ENCODE measurements around the gene ARID5B.
A peak's percentile ranks its signal among the peaks of the same experiment; 100 is the strongest.
"Not testable (repeated sequence)": the region's sequence is repeated elsewhere in the genome, so short reads cannot be mapped to it uniquely, and the experiment has no call there.

The ARID5B gene, protein sequence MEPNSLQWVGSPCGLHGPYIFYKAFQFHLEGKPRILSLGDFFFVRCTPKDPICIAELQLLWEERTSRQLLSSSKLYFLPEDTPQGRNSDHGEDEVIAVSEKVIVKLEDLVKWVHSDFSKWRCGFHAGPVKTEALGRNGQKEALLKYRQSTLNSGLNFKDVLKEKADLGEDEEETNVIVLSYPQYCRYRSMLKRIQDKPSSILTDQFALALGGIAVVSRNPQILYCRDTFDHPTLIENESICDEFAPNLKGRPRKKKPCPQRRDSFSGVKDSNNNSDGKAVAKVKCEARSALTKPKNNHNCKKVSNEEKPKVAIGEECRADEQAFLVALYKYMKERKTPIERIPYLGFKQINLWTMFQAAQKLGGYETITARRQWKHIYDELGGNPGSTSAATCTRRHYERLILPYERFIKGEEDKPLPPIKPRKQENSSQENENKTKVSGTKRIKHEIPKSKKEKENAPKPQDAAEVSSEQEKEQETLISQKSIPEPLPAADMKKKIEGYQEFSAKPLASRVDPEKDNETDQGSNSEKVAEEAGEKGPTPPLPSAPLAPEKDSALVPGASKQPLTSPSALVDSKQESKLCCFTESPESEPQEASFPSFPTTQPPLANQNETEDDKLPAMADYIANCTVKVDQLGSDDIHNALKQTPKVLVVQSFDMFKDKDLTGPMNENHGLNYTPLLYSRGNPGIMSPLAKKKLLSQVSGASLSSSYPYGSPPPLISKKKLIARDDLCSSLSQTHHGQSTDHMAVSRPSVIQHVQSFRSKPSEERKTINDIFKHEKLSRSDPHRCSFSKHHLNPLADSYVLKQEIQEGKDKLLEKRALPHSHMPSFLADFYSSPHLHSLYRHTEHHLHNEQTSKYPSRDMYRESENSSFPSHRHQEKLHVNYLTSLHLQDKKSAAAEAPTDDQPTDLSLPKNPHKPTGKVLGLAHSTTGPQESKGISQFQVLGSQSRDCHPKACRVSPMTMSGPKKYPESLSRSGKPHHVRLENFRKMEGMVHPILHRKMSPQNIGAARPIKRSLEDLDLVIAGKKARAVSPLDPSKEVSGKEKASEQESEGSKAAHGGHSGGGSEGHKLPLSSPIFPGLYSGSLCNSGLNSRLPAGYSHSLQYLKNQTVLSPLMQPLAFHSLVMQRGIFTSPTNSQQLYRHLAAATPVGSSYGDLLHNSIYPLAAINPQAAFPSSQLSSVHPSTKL

DNA sequence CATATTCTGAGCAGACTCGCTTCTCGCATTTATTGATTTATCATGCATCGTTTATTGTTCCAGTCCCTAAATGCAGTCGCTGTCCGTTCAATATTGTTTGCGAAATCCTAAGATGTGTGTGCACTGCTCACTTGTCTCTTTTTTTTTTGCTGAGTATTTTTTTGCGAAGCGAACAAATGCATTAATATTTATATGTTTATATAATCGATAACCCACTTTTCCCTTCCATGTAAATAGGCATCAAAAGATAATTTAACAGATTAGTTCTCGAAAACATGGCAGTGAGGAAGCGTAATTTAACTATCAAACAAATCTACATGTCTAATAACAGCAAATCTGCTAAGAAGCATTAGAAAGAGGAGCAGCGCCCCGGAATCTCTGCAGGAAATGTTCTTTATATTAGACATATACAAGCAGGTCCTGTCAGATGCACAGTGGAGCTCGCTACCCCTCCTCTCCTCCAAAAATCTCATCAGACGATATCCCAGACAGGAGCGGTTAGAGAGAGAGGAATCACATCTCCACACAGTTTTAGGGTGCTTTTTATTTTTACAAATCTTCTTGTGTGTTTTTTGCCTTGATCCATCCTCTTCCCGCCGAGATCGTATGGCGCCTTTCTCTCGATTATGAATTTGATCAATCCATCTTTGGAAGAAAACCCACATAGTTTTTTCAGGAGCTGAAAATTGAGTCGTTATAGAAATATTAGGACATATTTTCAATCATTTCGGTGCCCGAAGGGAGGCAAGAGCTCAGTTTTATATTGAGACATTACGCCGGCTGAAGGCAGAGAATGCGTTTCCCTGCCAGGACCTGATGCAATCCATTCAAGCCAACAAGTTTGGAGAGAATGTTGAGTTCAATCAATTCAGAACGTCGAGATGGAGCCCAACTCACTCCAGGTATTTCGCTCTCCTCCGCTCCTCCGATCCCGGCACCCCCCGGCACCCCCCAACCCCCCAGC is at the start of gene ARID5B:
TSS of gene ARID5B (plus strand) at position 871 of the 964 bp plus-strand sequence. CDS start at position 882, 11 bp downstream.
- peak; percentile 82 for DNase-seq

DNA sequence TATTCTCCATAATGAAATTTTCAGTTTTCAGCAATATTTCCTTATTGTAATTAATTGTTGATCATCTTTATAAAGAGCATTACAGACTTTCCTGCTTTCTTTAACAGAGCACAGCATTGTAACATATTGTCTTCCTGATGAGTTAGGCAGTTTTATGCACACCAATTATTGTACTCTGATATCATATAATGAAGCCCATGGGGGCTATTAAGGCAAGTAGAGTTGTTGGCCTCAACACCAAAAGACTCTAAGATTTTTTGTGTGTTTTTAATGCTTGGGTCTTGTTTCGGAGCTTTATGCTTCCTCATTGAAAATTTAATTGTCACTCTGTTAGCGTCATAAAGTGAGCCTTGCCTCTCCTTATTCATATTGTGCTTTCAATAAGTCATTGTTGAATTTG is 49.2 kb upstream of the ARID5B start:
- DNase-seq = no peak

DNA sequence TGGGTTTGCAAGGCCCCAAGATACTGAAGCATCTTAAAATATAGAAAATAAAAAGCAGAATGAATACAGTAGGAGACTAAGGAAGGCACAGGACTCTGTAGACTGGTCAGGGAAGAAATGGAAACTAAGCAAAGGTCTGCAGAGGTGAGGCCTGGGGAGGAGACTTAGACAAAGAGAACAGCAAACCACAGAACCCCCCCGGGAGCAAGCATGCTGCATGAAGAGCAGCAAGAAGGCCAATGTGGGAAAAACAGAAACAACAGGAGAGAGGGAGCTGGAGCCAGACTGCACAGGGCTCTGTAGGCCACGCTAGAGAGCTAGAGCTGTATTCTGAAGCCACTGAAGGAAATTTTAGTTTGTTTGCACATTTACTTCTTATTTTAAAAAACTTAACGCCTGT is 45.7 kb upstream of the ARID5B start:
- no peak for DNase-seq

DNA sequence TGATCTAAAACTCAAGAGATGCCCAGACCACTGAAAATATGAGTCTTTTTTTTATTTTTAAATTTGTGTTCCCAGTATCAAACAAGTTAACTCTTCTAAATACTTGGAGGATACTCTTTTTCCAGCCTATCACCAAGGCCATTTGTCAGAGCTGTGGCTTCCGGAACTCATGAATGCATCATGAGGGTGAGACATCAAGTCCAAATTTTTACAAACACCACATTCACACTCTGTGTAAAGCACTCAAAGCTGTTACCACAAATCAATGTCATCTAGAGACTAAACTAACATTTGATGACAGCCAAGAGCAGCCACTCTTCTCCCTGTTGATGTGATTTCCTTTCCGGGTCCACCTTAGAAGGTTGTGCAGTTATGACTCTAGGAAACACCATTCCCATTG is 43.8 kb upstream of the ARID5B start:
- DNase-seq = peak; percentile 60

DNA sequence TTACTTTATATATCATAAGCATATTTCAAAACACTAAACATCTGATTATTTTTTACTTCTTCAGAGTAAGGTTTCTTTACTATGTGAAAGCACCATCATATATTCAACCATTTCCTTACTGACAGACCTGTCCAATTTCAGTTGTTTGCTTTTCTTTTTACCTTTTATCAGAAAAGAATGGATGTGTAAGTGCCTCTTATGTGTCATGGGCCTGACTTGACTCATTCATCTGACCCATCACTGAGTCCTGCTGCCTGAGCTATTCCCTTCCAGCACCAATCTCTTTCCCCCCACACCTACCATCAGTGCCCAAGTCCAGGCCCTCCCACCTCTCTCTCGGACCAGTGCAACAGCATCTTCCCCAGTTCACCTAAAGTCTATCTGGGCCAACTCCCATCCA is 41.7 kb upstream of the ARID5B start:
- DNase-seq = no peak

DNA sequence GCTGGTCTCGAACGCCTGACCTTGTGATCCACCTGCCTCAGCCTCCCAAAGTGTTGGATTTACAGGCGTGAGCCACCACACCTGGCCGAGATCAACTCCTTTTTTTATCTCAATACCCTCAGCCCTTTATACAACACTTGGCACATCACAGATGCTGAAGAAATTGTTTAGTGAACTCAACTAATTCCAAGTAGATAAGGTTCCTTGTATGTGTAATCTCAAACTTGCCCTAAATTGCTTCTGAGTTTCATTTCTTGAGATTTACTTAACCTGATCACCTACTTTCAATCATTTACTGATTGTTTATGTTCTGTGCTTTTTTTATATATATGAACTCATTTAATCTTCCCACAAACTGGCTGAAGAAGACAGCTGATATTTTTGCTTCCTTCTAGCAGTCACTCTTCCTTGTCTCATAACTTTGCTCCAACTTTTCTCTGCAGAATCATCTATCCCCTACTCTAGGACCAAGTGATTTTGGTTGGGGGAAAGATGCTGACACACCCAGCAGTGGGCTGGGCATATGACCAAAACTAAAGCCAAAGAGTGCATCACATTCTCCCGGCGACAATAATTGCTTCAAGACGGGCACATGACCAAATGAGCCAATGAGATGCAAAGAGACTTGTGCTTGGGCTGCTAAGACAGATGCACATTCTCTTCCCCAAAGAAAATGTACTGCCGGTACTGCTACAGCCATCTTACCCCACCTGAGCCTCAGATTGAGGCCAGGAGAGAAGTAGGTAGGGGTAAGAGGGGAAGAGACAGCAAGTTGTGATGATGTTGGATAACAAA is 40.3 kb upstream of the ARID5B start:
- no peak for DNase-seq

DNA sequence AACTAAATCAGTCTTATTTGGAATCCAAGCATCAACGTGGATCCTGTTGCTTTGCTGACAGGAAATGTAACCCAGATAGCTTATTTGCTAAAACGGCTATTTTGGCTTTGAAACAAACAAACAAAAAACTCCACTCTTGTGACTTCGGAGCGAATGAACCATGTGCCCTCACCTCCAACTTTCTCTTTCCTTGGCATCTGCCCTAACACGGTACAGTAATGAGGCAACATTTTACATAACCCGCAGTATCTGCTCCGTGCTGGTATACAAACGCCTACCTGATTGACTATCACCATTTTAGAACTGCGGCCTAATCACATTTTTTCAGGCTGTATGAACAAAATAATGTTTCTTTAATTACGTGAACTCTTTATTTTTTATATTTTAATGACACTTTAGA is 37.5 kb upstream of the ARID5B start:
- DNase-seq = no peak

DNA sequence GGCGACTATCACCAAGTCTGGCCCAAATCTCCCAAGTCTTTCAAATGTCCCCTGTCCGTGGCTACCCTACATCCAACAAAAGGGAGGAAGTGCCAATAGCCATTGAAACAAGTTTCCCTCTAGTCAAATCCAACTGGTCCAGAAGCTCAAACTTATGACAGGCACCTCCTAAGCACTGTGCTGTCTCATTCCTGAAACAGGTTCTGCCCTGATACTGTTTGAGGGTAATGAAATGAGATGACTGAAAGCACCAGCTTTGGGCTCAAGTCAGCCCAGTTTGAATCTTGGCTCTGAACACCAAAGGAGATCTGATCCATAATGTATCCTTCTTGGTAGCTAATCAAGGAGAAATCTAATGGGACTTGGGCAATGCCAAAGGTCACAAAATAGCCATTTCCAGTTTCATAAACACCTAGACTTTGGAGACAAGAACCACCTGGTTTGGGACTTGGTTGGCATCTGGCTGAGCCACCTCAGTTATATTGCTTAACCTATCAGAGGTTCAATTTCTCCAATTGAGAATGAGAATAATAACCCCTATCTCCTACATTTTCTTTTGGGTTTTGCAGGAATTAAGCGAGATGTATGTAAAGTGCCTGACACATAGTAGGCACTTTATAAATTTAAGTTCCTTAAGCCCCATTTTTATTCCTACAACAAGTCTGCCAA is 34.7 kb upstream of the ARID5B start:
- DNase-seq = no peak

DNA sequence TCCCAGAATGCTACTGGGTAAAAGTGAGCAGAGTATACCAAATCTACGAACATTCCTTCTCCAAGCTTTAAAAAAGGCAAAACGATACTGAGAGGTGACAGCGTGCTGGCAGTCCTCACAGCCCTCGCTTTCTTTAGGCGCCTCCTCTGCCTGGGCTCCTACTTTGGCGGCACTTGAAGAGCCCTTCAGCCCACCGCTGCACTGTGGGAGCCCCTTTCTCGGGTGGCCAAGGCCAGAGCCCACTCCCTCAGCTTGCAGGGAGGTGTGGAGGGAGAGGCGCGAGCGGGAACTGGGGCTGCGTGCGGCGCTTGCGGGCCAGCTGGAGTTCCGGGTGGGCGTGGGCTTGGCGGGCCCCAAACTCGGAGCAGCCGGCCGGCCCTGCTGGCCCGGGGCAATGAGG is 34.1 kb upstream of the ARID5B start:
- DNase-seq = not testable (repeated sequence)

DNA sequence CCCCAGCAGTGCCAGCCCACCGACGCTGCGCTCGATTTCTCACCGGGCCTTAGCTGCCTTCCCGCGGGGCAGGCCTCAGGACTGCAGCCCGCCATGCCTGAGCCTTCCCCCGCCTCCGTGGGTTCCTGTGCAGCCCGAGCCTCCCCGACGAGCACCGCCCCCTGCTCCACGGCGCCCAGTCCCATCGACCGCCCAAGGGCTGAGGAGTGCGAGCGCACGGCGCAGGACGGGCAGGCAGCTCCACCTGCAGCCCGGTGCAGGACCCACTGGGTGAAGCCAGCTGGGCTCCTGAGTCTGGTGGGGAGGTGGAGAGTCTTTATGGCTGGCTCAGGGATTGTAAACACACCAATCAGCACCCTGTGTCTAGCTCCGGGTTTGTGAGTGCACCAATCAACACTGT is 33.7 kb upstream of the ARID5B start:
- DNase-seq = not testable (repeated sequence)

DNA sequence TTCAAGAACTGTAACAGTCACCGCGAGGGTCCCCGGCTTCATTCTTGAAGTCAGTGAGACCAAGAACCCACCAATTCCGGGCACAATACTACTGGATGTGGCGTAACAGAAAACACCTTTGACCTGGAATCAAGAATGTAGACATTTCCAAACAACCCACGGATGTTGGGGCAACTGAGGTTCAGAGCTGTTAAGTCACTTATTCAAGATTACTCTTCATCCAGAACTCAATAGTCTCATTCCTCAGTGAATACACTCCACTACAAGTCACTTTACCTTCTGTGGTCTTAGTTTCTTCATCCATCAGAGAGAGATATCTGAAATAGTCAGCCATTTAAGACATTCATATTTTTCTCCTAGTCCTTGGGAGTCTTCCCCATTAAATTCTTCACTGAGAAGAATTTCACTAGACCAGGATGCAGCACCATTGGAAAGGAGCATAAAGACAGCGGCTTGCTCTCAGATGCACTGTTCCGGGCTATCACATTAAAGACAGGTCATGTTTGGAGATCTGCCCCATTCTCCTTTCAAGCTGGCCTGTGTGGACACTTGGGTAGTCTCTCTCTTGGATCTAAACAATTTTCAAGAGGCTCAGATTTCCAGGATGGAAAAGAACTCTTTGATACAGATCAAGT is 32.3 kb upstream of the ARID5B start:
- DNase-seq = no peak

DNA sequence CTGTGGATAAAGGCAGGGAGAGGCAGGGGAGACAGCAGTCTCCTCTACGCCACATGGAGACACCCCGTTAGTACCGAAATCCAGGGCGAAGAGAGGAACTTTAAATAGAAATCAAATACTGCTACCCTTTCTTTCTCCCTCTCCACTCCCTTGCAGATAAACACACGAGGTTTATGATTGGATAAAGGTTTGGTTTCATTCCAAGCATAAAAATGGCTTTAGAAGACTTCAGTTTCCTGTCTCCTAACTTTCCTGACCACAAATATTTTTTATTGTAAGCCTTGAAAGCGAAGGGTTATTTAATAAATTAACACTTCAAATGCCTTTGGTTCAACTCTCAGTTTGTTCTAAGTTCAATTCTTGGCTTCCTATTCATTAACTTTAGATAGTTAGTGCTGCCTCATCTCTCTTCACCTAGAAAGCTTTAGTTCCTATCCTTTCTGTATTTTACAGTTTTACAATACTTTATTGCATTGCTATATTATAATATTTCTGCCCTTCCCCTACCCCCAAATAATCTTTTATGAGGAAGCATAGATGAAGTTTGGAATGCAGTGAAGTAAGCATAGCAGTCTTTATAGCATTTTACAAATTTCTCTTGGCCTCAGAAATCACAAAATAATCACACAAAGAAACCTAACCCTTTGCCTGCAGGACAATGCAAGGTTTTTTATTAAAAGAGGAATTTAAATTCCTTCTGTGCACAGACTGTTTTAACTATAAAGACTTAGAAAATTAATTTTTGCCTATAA is 31.5 kb upstream of the ARID5B start:
- peak; percentile 87 for DNase-seq

DNA sequence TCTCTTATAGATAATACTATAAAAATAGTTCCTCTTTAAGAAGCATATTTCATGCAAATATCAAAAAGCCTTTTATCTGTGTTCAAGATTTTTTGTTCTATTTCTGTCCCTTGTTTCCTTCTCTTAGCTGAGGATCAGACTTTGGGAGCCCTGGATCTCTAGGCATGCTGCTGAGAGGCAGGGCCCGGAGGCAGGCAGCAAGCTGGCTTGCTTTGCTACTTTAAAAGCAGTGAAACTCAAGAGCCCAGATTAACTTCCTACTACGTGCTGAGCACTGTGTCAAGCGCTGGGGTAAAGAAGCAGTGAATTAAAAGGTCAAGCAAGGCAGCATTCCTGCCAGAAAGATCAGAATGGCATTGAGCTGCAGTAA is 31.0 kb upstream of the ARID5B start:
- no peak for DNase-seq

DNA sequence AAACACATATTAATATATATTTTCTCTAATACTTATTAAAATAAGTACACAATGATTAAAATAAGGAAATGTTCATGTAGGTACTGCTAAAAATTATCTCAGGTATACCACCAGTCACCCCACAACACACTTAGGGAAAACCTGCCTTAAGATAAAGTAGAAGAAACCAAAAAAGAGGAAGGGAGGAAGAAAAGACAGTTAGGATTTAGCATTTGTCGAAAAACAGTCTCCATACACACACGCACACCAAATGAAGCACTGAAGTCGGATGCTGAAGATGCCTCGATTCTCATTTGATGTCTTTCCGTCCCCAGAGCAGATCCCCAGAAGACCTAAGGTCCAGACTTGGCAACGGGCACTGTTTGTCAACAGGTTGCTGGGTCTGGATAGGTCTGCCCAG is 30.0 kb upstream of the ARID5B start:
- DNase-seq = no peak

DNA sequence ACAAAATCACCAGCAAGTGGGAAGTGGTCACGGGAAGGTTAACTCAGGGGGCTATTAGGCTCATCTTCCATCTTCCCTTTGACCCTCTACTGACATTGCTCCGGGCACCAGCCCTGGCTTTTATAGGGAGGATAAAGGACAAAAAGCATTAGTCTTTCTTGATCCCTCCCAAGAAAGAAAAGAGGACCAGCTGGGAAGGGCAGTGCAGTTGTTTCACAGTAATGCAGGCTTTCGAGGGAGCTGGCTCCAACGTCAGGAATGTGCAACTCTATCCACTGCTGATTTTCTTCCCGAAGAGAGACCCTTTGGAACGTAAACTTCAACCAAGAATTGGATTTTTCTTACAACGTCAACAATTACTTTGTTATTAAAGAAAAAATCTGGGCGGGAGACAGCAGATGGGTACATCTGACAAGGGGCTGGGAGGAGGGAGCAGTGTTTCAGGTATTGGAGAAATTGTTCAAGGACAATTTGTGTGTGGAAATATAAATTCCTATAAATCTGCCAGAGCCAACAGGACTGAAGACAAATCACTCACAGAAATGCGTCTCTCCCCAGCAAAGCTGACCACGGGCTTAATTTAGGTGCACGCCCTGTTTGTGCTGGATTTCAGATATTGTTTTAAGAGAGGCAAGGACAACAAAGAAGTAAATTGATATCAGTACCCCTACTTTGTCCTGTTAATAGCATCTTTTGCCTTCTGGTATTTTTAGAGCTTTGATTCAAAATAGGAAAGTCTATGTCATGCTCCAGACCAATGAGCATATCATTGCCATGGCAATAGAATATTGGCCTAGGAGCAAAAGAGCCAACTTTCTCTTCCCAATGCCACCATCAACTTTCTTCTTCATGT is 23.4 kb upstream of the ARID5B start:
- no peak for DNase-seq

DNA sequence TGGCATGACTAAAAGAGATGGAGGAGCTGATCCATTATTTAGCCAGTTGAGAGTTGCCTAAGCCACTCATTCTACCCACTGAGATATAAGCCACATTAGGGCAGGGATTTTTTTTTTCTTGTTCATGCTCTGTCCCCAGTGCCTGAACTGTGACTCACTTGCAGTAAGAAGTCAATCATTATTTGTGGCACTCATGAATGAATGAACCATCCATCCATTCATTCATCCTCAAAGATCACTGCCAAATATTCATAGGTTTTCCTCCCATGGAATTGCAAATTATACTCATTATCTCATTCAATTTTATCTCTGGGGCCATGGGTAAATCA is 22.8 kb upstream of the ARID5B start:
- no peak for DNase-seq

DNA sequence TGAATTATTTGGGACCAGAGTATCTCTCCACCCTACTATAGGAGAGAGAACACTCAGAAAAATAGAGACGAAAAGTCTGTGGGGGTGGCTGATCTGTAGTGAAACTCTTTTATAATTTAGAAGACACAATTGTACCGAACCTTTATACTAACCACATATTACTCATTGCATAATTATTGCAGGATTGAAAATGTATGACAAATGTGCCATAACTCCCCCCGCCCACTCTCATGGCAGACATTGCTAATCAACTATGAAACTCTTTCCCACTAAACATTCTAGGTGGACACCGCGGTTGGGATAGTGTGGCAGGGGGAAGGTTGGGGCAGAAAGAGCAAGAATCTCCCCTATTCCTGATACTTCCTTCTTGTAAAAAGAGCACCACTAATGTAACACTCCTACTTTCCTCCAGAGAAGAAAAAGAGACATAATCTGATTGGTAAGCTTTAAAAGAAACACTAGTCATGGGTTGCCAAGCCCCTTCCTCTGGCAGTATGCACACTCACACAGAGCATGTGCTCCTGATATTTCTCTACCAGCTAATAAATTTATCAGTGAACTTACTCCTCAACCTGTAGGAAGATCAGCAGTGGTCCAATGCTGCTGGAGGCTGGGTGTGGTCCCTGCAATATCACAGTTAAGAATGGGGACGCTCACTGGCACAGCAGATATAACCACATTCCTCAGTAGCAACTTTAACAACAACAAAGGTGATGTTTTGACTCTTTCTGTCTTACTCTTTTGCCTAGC is 18.7 kb upstream of the ARID5B start:
- peak; percentile 85 for DNase-seq
